ENCODE results near the gene TNIP1. TPM values are rescaled to one million over a fixed set of nuclear protein-coding genes. Genes with fewer than 3 reads are reported as not detected.

Gene TNIP1
- total and polyA plus RNA-seq, 10 donors, result 67.7 to 260 (median 199) TPM

- intact Hi-C loops (cut with DNase I; ENCODE audit: low total_unique reads), result no loop called here
- no peak overlapping the region for H3K4me3 ChIP-seq
- peaks cover 17 to 39% (median 29%) of the 10 kb centered on the region in 6 donors for H3K4me1 ChIP-seq
- peak overlapping the region in 1 of 8 donors; percentile 30 for H3K27ac ChIP-seq
- peak; percentile 54 for DNase-seq
- H3K9me3 ChIP-seq, result no peaks in the 10 kb centered on the region
- 89 to 96% (median 94%) methylated on average over 12 of the region's 12 CpGs for WGBS, 5 donors
- no peaks in the 10 kb centered on the region for H3K27me3 ChIP-seq (replicated peaks in 1 of 7)
- peaks cover 0 to 100% (median 97%) of the 10 kb centered on the region in 6 donors for H3K36me3 ChIP-seq
- TF ChIP-seq CTCF (IDR thresholded peaks at IDR 0.05 in 8 of 11, conservative IDR thresholded peaks at IDR 0.05 in 3 of 11) (no peak), POLR2AphosphoS5 (IDR thresholded peaks at IDR 0.05) (peak in 2 of 3 donors; percentile 32), POLR2A (IDR thresholded peaks at IDR 0.05) (no peak)
These were observed 38.3 kb downstream of the TNIP1 start for GRCh38 chr5:151042453-151043093.

GRCh38 chr5:151041577-151042268, 39.1 kb downstream of the TNIP1 start:
- Histone ChIP-seq H3K4me1 (peaks cover 14 to 44% (median 34%) of the 10 kb centered on the region in 6 donors), H3K9me3 (no peaks in the 10 kb centered on the region), H3K36me3 (peaks cover 0 to 100% (median 98%) of the 10 kb centered on the region in 6 donors), H3K4me3 (no peak overlapping the region), H3K27ac (no peak overlapping the region), H3K27me3 (replicated peaks in 1 of 7) (no peaks in the 10 kb centered on the region)
- DNase-seq, result peak; percentile 21
- intact Hi-C loops (cut with DNase I; ENCODE audit: low total_unique reads), result no loop called here
- TF ChIP-seq POLR2A (IDR thresholded peaks at IDR 0.05), result no peak
- no peak for TF ChIP-seq CTCF (IDR thresholded peaks at IDR 0.05 in 8 of 11, conservative IDR thresholded peaks at IDR 0.05 in 3 of 11)
- TF ChIP-seq POLR2AphosphoS5 (IDR thresholded peaks at IDR 0.05), result no peak
- 91 to 94% (median 93%) methylated on average over 11 of the region's 11 CpGs for WGBS, 5 donors

GRCh38 chr5:151040211-151040747, 40.6 kb downstream of the TNIP1 start:
- TF ChIP-seq POLR2A (IDR thresholded peaks at IDR 0.05) (no peak), POLR2AphosphoS5 (IDR thresholded peaks at IDR 0.05) (no peak), CTCF (IDR thresholded peaks at IDR 0.05 in 8 of 11, conservative IDR thresholded peaks at IDR 0.05 in 3 of 11) (no peak)
- intact Hi-C loops (cut with DNase I; ENCODE audit: low total_unique reads), result no loop called here
- Histone ChIP-seq H3K27me3 (replicated peaks in 1 of 7) (no peaks in the 10 kb centered on the region), H3K9me3 (no peaks in the 10 kb centered on the region), H3K4me3 (no peak overlapping the region), H3K27ac (peak overlapping the region in 7 of 8 donors; percentile 67 to 87 (median 76)), H3K4me1 (peaks cover 14 to 48% (median 36%) of the 10 kb centered on the region in 6 donors), H3K36me3 (peaks cover 0 to 100% (median 98%) of the 10 kb centered on the region in 6 donors)
- peak; percentile 38 for DNase-seq
- 76 to 83% (median 81%) methylated on average over 6 to 8 of the region's 8 CpGs for WGBS, 5 donors

GRCh38 chr5:151039665-151040064, 41.2 kb downstream of the TNIP1 start:
- intact Hi-C loops (cut with DNase I; ENCODE audit: low total_unique reads), result no loop called here
- H3K9me3 ChIP-seq, result no peaks in the 10 kb centered on the region
- peak; percentile 43 for DNase-seq
- H3K27me3 ChIP-seq (replicated peaks in 1 of 7), result no peaks in the 10 kb centered on the region
- 84 to 88% (median 86%) methylated on average over 9 of the region's 9 CpGs for WGBS, 5 donors
- H3K4me3 ChIP-seq, result no peak overlapping the region
- peaks cover 14 to 48% (median 36%) of the 10 kb centered on the region in 6 donors for H3K4me1 ChIP-seq
- H3K36me3 ChIP-seq, result peaks cover 0 to 100% (median 98%) of the 10 kb centered on the region in 6 donors
- TF ChIP-seq CTCF (IDR thresholded peaks at IDR 0.05 in 8 of 11, conservative IDR thresholded peaks at IDR 0.05 in 3 of 11), result no peak
- H3K27ac ChIP-seq, result peak overlapping the region; percentile 1 to 87 (median 74)

Measured in spleen (tissue), 11 donors.